T-helper 1 cell treated with Interleukin-12 subunit alpha and Interleukin-12 subunit beta and Interleukin-4 antibody, amounts not matched to agents 30 μg/mL and 1 μg/mL, for 36 hours (primary cell): ENCODE results near the gene ASIC2.

ENCODE experiments used
- H3K27ac Mint-ChIP-seq: one replicate; pipeline ENCODE4 v1.8.0; 2021; ENCODE audit warnings: mild to moderate bottlenecking, mixed read lengths
- H3K27me3 Mint-ChIP-seq: one replicate; pipeline ENCODE4 v1.8.0; 2021; ENCODE audit warnings: low read depth, mixed read lengths
- H3K36me3 Mint-ChIP-seq: one replicate; pipeline ENCODE4 v1.8.0; 2021; ENCODE audit warnings: low read depth, mixed read lengths
- H3K4me1 Mint-ChIP-seq: one replicate; pipeline ENCODE4 v1.8.0; 2021; ENCODE audit warnings: low read depth, mixed read lengths
- H3K4me3 Mint-ChIP-seq: one replicate; pipeline ENCODE4 v1.8.0; 2021; ENCODE audit warnings: mild to moderate bottlenecking, moderate library complexity, mixed read lengths
- H3K9me3 Mint-ChIP-seq: one replicate; pipeline ENCODE4 v1.8.0; 2021; ENCODE audit warnings: mixed read lengths

The ASIC2 gene

GRCh38 chr17:33154869-33155455, 138.1 kb downstream of the ASIC2 start:
- Mint-ChIP-seq H3K27ac (no peak overlapping the region), H3K27me3 (no peaks in the 10 kb centered on the region), H3K4me1 (no peaks in the 10 kb centered on the region), H3K9me3 (no peaks in the 10 kb centered on the region), H3K36me3 (no peaks in the 10 kb centered on the region), H3K4me3 (no peak overlapping the region)

- no peaks in the 10 kb centered on the region for H3K4me1 Mint-ChIP-seq
- no peaks in the 10 kb centered on the region for H3K27me3 Mint-ChIP-seq
- no peak overlapping the region for H3K27ac Mint-ChIP-seq
- H3K4me3 Mint-ChIP-seq, result no peak overlapping the region
- no peaks in the 10 kb centered on the region for H3K9me3 Mint-ChIP-seq
- no peaks in the 10 kb centered on the region for H3K36me3 Mint-ChIP-seq
Observed at GRCh38 chr17:33152783-33153182, 140.3 kb downstream of the ASIC2 start.

- H3K4me1 Mint-ChIP-seq, result no peaks in the 10 kb centered on the region
- no peaks in the 10 kb centered on the region for H3K27me3 Mint-ChIP-seq
- H3K9me3 Mint-ChIP-seq, result no peaks in the 10 kb centered on the region
- H3K36me3 Mint-ChIP-seq, result no peaks in the 10 kb centered on the region
- no peak overlapping the region for H3K4me3 Mint-ChIP-seq
- H3K27ac Mint-ChIP-seq, result no peak overlapping the region
Observed at GRCh38 chr17:33151565-33151964, 141.5 kb downstream of the ASIC2 start.

GRCh38 chr17:33145941-33146340, 147.2 kb downstream of the ASIC2 start:
- Mint-ChIP-seq H3K36me3 (no peaks in the 10 kb centered on the region), H3K4me1 (no peaks in the 10 kb centered on the region), H3K27me3 (no peaks in the 10 kb centered on the region), H3K27ac (no peak overlapping the region), H3K4me3 (no peak overlapping the region), H3K9me3 (no peaks in the 10 kb centered on the region)

- Mint-ChIP-seq H3K27me3 (no peaks in the 10 kb centered on the region), H3K27ac (no peak overlapping the region), H3K9me3 (no peaks in the 10 kb centered on the region), H3K4me1 (no peaks in the 10 kb centered on the region), H3K36me3 (no peaks in the 10 kb centered on the region), H3K4me3 (no peak overlapping the region)
Observed at GRCh38 chr17:33144837-33145236, 148.3 kb downstream of the ASIC2 start.

- Mint-ChIP-seq H3K9me3 (no peaks in the 10 kb centered on the region), H3K27me3 (no peaks in the 10 kb centered on the region), H3K27ac (no peak overlapping the region), H3K4me1 (no peaks in the 10 kb centered on the region), H3K4me3 (no peak overlapping the region), H3K36me3 (no peaks in the 10 kb centered on the region)
Observed at GRCh38 chr17:33142705-33143299, 150.3 kb downstream of the ASIC2 start.

- Mint-ChIP-seq H3K4me3 (no peak overlapping the region), H3K4me1 (no peaks in the 10 kb centered on the region), H3K27ac (no peak overlapping the region), H3K27me3 (no peaks in the 10 kb centered on the region), H3K36me3 (no peaks in the 10 kb centered on the region), H3K9me3 (no peaks in the 10 kb centered on the region)
Observed at GRCh38 chr17:33140413-33141099, 152.5 kb downstream of the ASIC2 start.

GRCh38 chr17:33138627-33139026, 154.5 kb downstream of the ASIC2 start:
- H3K4me3 Mint-ChIP-seq, result no peak overlapping the region
- H3K36me3 Mint-ChIP-seq, result no peaks in the 10 kb centered on the region
- no peak overlapping the region for H3K27ac Mint-ChIP-seq
- no peaks in the 10 kb centered on the region for H3K4me1 Mint-ChIP-seq
- H3K27me3 Mint-ChIP-seq, result no peaks in the 10 kb centered on the region
- no peaks in the 10 kb centered on the region for H3K9me3 Mint-ChIP-seq

GRCh38 chr17:33137426-33137825, 155.7 kb downstream of the ASIC2 start:
- peaks cover 4% of the 10 kb centered on the region for H3K27me3 Mint-ChIP-seq
- H3K27ac Mint-ChIP-seq, result no peak overlapping the region
- no peaks in the 10 kb centered on the region for H3K4me1 Mint-ChIP-seq
- H3K4me3 Mint-ChIP-seq, result no peak overlapping the region
- H3K9me3 Mint-ChIP-seq, result no peaks in the 10 kb centered on the region
- H3K36me3 Mint-ChIP-seq, result no peaks in the 10 kb centered on the region

- Mint-ChIP-seq H3K27me3 (peaks cover 4% of the 10 kb centered on the region), H3K9me3 (no peaks in the 10 kb centered on the region)
Observed at GRCh38 chr17:33135691-33136090, 157.4 kb downstream of the ASIC2 start.

GRCh38 chr17:33131620-33132019, 161.5 kb downstream of the ASIC2 start:
- H3K4me1 Mint-ChIP-seq, result no peaks in the 10 kb centered on the region
- no peak overlapping the region for H3K27ac Mint-ChIP-seq
- no peak overlapping the region for H3K4me3 Mint-ChIP-seq
- H3K27me3 Mint-ChIP-seq, result peaks cover 4% of the 10 kb centered on the region
- H3K9me3 Mint-ChIP-seq, result no peaks in the 10 kb centered on the region
- H3K36me3 Mint-ChIP-seq, result no peaks in the 10 kb centered on the region

More at GRCh38 chr17:33135691-33136090, 157.4 kb downstream of the ASIC2 start:
- Mint-ChIP-seq H3K27ac (no peak overlapping the region), H3K36me3 (no peaks in the 10 kb centered on the region), H3K4me1 (no peaks in the 10 kb centered on the region), H3K4me3 (no peak overlapping the region)

GRCh38 chr17:33127706-33128105, 165.4 kb downstream of the ASIC2 start:
- Mint-ChIP-seq H3K4me3 (no peak overlapping the region), H3K9me3 (no peaks in the 10 kb centered on the region), H3K27me3 (peaks cover under 1% of the 10 kb centered on the region), H3K27ac (no peak overlapping the region), H3K36me3 (no peaks in the 10 kb centered on the region), H3K4me1 (no peaks in the 10 kb centered on the region)

- H3K4me3 Mint-ChIP-seq, result no peak overlapping the region
- H3K27ac Mint-ChIP-seq, result no peak overlapping the region
- H3K27me3 Mint-ChIP-seq, result no peaks in the 10 kb centered on the region
Observed at GRCh38 chr17:33126086-33126485, 167.0 kb downstream of the ASIC2 start.

GRCh38 chr17:33125552-33125950, 167.5 kb downstream of the ASIC2 start:
- Mint-ChIP-seq H3K27me3 (no peaks in the 10 kb centered on the region), H3K4me3 (no peak overlapping the region), H3K4me1 (no peaks in the 10 kb centered on the region), H3K9me3 (no peaks in the 10 kb centered on the region), H3K27ac (no peak overlapping the region), H3K36me3 (no peaks in the 10 kb centered on the region)

More at GRCh38 chr17:33126086-33126485, 167.0 kb downstream of the ASIC2 start:
- no peaks in the 10 kb centered on the region for H3K4me1 Mint-ChIP-seq
- no peaks in the 10 kb centered on the region for H3K9me3 Mint-ChIP-seq
- no peaks in the 10 kb centered on the region for H3K36me3 Mint-ChIP-seq

GRCh38 chr17:33124871-33125551, 168.1 kb downstream of the ASIC2 start:
- H3K36me3 Mint-ChIP-seq, result no peaks in the 10 kb centered on the region
- H3K4me3 Mint-ChIP-seq, result no peak overlapping the region
- H3K27ac Mint-ChIP-seq, result no peak overlapping the region
- H3K4me1 Mint-ChIP-seq, result no peaks in the 10 kb centered on the region
- H3K27me3 Mint-ChIP-seq, result no peaks in the 10 kb centered on the region
- H3K9me3 Mint-ChIP-seq, result no peaks in the 10 kb centered on the region
